IPS-18c (cell line): ENCODE results near the gene NUP42.
"Not testable (repeated sequence)": the region's sequence is repeated elsewhere in the genome, so short reads cannot be mapped to it uniquely, and the experiment has no call there.

Experiments
- H3K4me3 ChIP-seq: 2 replicates; pipeline ENCODE4 v1.7.0; 2013; ENCODE audit warnings: low read depth, mild to moderate bottlenecking, low read length, moderate library complexity; ENCODE audit not compliant: insufficient read depth
- H3K9me3 ChIP-seq: one replicate; pipeline ENCODE4 v1.6.1; 2013; ENCODE audit warnings: mild to moderate bottlenecking, low read length, moderate library complexity; ENCODE audit not compliant: control insufficient read depth, insufficient read depth

Gene NUP42

DNA sequence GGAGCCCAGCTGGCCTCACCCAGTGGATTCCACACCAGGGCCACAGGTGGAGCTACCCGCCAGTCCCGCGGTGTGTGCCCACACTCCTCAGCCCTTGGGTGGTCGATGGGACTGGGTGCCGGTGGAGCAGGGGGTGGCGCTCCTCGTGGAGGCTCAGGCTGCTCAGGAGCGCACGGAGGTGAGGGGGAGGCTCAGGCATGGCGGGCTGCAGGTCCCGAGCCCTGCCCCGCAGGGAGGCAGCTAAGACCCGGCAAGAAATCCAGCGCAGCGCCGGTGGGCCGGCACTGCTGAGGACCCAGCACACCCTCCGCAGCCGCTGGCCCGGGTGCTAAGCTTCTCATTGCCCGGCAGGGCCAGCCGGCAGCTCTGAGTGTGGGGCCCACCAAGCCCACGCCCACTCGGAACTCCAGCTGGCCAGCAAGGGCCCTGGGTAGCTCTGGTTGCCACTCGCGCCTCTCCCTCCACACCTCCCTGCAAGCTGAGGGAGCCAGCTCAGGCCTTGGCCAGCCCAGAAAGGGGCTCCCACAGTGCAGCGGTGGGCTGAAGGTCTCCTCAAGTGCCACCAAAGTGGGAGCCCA lies 11.9 kb downstream of the NUP42 start:
- not testable (repeated sequence) for H3K4me3 ChIP-seq, H3K9me3 ChIP-seq

DNA sequence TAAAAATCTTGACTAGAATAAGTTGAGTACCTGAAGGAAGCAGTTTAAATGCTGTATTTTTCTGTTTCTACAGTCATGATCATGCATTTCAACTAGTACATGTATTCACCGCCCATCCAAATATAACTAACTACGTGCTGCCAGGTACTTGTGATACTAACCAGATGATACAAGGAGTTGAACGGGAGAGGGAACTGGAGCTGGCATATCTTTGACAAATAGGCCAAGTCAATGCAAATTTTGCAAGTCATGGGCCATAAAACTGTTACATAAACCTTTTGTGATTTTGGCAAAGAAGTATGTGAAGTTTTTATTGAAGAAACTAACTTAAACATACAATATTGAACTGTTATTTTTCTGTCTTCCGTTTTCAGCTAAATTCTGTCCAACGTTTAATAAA lies 14.5 kb downstream of the NUP42 start:
- Histone ChIP-seq H3K4me3 (no peak overlapping the region), H3K9me3 (no peaks in the 10 kb centered on the region)

DNA sequence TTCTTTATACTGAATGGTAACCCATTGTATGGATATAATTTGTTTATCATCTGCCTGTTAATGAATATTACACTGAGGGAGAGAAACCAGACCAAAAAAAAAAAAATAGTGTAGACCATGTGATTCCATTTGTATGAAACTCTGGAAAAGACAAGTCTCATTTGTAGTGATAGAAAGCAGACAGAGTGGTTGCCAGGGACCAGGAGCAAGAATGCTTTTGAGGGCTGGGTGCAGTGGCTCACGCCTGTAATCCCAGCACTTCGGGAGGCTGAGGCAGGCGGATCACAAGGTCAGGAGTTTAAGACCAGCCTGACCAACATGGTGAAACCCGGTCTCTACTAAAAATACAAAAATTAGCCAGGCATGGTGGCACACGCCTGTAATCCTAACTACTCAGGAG lies 15.9 kb downstream of the NUP42 start:
- H3K9me3 ChIP-seq, H3K4me3 ChIP-seq: not testable (repeated sequence)

DNA sequence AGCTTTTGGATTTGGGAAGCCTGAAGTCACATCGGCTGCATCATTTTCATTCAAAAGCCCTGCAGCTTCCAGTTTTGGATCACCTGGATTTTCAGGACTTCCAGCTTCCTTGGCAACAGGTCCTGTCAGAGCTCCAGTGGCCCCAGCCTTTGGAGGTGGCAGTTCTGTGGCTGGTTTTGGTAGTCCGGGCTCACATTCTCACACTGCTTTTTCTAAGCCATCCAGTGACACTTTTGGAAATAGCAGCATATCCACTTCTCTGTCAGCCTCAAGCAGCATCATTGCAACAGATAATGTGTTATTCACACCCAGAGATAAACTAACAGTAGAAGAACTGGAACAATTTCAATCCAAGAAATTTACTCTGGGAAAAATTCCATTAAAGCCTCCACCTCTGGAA lies 18.5 kb downstream of the NUP42 start:
- Histone ChIP-seq H3K4me3 (no peak overlapping the region), H3K9me3 (no peaks in the 10 kb centered on the region)

DNA sequence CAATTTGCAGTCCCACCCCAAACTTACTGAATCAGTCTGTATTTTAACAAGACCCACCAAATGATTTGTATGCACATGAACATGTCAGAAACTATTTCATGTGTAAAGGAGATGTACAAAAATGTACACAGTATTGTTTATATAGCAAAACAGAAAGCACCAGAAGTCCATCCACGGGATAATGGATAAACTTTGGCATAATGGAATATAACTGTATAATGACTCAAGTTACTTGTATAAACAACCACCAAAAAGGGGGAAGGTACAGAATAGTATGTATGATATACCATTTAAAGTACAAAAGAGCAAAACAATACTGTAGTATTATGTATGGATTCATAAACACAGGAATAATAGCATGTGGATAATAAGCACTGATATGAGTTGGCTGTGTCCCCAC lies 22.4 kb downstream of the NUP42 start:
- Histone ChIP-seq H3K4me3 (no peak overlapping the region), H3K9me3 (no peaks in the 10 kb centered on the region)

DNA sequence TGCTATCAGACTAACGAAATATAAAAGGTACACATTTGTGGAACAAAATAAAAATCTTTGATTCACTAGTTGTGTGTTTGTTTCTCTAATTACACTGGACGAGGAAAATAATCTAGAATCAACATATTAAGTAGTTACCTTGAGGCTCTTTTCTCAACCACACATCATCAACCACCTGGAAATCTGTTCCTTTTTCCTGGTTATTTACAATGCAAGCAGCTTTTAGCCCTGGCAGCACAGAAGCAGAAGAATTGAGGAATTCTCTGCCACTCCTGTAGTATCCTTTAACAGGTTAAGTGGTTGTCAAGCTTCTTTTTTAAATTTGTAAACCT lies 23.7 kb downstream of the NUP42 start:
- no peak overlapping the region for H3K4me3 ChIP-seq
- no peaks in the 10 kb centered on the region for H3K9me3 ChIP-seq

DNA sequence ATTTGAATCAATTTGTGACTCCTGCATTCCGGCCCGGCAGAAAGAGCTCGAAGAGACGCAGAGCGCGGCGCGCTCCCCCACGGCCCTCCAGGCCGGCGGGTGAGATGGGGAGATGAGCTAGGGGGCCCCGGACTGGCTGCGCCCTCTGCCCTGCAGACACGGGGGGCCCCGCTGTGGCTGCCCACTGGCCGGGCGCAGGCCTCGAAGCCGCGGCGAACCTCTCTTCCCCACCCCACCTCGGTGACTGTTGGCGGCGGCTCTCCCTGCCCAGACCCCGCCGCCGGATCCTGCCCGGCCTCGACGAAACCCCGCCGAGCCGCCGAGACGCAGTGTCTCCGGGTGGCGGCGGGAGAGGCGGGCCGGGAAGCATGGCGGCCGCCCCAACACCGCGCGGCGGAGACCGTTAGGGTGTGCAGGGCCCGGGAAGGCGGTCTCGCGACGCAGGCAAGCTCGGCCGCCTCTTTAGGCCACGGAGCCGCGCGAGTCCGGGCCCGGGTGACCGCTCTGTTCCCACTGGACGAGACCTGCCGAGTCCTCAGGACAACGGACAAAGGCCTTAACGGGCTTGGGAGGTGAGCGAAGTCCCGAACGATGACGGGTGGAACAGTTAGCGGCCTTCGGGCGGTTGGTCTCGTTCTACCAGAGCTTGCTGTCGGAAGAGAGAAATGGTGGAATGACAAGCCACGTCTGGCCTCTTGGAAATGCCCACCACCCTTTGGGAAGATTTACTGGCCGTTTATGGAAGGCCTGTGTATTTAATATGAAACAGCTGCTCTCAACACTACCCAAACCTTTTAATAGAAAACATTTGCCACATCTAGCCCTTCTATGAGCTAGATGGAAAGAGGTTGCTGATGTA lies 24.3 kb downstream of the NUP42 start:
- no peaks in the 10 kb centered on the region for H3K9me3 ChIP-seq
- no peak overlapping the region for H3K4me3 ChIP-seq

DNA sequence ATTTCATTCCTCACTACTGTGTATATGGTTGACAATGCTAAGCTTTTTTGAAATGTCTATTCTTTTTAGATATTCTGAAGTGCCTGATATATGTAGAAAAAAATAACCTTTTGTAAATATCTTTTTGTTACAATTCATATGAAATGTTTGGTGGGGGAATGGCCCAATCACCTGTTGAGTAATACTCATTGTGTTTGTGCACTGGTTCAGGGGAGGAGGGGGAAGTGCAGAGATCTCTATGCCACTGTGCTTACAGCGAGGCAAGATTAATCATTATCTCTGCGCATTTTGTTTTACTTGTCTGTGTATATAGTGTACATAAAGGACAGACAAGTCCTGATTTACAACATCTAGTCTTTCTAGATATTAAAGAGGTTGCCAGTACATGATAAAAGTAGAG lies 25.2 kb downstream of the NUP42 start:
- Histone ChIP-seq H3K9me3 (no peaks in the 10 kb centered on the region), H3K4me3 (no peak overlapping the region)

DNA sequence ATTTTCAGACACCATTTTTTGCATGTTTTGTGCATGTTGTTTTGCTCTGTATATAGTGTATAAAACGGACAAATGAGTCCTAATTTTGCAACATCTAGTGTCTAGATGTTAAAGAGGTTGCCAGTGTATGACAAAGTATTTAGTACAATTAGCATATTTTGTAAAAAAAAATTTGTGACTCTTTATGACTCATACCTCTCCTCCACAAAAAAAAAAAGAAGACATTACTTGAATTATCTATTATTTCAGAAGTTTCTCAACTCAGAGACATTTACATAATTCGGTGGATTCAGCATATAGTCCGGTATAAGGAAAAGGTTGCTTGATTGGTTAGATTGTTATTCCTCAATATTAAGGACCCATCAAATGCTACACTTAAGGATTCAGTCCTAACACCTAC lies 26.0 kb downstream of the NUP42 start:
- H3K4me3 ChIP-seq, result no peak overlapping the region
- no peaks in the 10 kb centered on the region for H3K9me3 ChIP-seq

DNA sequence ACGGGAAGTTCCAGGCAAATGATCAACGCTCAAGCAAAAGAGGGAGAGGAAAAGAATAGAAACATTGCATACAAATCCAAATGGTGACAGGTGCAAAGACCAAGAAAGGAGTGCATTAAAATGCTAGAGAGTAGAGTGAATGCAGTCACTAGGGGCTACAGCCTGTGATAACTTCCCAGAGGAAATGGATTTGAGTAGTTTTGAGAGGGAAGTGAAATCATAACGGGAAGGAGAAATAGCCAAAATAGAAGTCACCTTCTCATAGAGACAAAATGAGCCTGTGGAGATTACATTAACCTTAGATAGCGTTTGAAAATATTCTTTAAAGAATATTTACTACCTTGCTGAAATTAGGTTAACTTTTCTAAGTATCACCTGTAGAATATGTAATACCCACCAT lies 26.5 kb downstream of the NUP42 start:
- Histone ChIP-seq H3K4me3 (no peak overlapping the region), H3K9me3 (no peaks in the 10 kb centered on the region)

DNA sequence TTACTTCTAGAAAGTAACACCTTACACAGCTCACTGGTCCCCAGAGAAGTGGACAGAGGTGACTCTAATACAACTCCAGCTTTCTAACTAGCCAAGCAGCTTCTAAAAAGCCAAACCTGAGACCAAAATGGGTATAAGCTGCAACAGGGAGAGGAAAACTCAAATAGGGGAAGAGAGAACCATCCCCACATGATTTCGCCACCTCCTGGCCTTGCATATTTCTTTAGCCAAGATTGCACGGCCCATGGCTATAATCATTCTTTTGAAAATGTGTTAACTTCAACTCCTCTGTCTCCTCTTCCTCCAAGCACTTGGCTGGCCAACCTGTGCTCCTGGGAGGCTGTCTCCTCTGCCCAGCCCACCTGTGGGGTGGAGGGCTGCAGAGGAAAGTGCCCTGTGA lies 28.7 kb downstream of the NUP42 start:
- Histone ChIP-seq H3K9me3 (no peaks in the 10 kb centered on the region), H3K4me3 (no peak overlapping the region)

DNA sequence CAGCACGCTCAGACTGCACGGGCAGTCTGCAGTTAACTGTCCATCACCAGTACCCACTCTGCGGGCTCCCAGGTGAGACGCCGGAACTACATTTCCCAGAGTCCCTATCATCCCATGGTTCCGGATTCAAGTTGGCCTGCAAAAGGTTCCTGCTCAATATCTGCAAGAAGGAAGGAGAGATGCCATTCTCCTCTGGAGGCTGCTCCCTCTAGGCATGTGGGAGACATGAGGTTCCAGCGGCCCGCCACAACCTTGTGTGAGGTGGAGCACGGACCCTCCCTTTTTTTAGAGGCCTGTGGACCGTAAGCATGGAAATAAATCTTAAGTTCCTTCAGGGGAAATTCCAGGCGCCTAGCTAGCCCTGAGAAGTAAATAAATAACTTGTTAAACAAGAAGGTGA lies 29.7 kb downstream of the NUP42 start:
- Histone ChIP-seq H3K4me3 (no peak overlapping the region), H3K9me3 (no peaks in the 10 kb centered on the region)

DNA sequence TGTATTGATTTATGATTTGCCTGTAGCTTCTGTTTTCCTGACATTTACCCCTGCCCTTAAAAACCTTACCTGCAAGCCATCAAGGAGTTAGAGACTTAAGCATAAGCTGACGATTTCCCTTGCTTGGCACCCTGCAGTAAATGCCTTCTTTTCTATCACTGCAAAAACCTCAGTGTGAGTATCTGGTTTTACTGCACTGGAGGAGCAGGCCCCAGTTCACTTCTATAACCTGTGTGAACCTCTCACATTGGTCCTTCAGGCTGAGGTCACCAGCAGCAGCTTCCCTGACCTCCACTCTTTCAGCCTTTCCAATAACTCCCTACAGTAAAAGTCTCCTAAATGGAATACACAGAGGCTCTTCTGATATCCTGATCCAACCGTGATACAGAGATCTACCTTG lies 30.5 kb downstream of the NUP42 start:
- Histone ChIP-seq H3K9me3 (no peaks in the 10 kb centered on the region), H3K4me3 (no peak overlapping the region)

DNA sequence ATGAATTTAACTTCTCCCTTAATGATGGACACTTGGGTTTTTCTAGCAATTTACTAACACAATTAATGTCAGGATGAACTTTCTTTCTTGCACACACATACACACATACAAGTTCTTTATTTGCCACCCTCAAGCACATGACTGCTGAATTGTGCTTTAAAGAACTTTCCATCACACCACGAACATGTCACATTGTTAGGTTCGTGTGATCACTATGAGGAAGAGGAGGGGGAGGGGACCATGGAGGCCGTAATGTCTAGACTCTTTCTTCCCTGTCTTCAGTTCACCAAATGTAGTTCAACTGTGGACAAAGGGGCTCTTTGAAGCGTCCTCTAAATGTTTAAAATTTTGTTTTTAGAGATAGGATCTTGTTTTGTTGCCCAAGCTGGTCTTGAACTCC lies 31.0 kb downstream of the NUP42 start:
- Histone ChIP-seq H3K4me3 (no peak overlapping the region), H3K9me3 (no peaks in the 10 kb centered on the region)

DNA sequence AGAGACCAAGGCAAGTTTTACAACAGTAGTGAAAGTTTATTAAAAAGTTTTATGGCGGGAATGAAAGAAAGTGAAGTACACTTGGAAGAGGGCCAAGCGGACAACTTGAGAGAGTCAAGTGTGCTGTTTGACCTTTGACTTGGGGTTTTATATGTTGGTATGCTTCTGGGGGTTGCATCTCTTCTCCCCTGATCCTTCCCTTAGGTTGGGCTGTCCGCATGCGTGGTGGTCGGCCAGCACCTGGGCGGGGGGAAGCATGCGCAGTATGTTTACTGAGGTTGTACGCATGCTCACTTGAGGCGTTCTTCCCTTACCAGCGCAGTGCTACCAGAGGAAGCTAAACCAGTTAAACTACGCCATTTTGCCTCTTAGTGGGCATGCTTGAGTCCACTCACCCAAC lies 31.9 kb downstream of the NUP42 start:
- no peaks in the 10 kb centered on the region for H3K9me3 ChIP-seq

DNA sequence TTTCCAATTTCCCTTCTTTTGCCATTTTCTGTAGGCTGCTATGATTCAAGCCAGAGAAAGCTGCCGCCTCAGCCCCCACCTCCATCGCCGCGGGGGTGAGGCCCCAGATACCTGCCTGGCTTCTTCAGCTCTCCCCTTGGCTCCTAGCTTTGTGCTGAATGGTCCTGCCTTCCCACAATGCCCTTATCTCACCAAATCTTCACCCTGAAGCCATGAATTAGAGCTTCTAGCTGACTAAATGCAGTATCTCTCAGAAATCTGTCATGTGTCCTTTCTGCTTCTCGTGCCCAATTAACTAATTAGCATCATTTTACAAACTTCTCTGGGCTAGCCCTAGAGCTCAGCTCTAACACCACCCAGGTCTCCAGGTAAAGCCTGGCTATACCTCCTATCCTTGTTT lies 32.6 kb downstream of the NUP42 start:
- no peaks in the 10 kb centered on the region for H3K9me3 ChIP-seq
- H3K4me3 ChIP-seq, result no peak overlapping the region

More for the DNA sequence above, 31.9 kb downstream of the NUP42 start:
- H3K4me3 ChIP-seq, result no peak overlapping the region

DNA sequence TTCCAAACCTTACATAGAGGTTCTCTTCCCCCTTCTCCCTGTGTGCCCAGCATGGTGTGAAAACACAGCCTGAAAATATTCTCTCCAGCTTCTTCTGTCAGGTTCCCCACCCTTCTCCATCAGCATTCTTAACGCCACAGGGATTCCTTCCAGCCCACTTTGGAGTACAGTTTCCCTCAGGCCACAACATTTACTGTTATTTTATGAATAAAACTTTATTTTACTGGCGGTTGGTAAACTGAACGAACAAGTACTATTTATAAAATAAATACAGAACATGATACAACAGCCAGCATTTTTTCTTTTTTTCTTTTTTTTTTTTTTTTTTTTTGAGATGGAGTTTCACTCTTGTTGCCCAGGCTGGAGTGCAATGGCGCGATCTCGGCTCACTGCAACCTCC lies 33.1 kb downstream of the NUP42 start:
- no peaks in the 10 kb centered on the region for H3K9me3 ChIP-seq
- H3K4me3 ChIP-seq, result no peak overlapping the region

DNA sequence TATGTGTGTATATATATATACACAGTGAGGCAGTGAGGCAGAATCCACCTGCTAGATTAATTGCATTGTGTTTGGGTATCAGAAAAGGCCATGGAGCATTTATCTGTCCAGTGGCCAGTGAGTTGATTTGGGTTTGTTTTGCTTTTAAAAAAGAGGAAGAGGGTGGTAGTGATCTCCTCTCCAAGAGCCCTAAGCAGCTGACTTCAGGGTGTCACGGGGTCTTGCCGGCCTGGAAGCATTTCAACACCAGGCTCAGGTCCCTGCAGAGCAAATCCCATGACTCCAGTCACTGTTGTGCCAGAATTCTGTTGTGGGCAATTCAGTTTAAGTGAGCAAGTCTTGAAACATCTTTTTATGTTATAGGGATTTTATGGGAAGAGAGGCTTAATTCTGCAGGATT lies 34.2 kb downstream of the NUP42 start:
- Histone ChIP-seq H3K9me3 (no peaks in the 10 kb centered on the region), H3K4me3 (no peak overlapping the region)

DNA sequence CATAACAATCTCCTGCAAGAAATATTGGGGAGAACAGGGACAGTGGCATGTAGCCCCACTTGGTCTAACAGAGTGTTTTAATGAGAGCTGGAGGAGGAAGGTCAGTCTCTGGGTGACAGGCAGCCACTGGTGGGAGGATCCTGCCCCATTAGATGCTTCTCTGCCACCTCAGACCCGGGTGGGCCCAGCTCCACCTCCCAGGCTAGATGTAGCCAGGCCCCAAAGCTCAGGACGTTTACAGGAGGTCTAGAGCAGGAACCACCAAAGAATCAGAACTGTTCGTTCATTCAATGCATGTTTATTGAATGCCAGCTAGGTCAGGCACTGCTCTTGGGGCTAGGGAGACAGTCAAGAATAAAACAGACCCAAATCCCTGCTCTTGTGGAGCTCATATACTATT lies 36.3 kb downstream of the NUP42 start:
- Histone ChIP-seq H3K9me3 (peaks cover 3% of the 10 kb centered on the region), H3K4me3 (no peak overlapping the region)
